Placental pericyte (primary cell): Measurements from ENCODE around the gene CHMP5. TPM values are rescaled to one million over a fixed set of nuclear protein-coding genes. Genes with fewer than 3 reads are reported as not detected.

Experiments used
- total RNA-seq: library from RNA; depleted of rRNA; stranded (reverse); fragments of >200 nt; gene quantifications from 2 replicates; pipeline ENCODE4 v1.2.3, GENCODE V29; 2012

CHMP5 gene
- 61.8 and 111 TPM in 2 replicates for total RNA-seq

GRCh38 chr9:33264473-33265177 is at the start of gene CHMP5, which contains the start of gene BAG1:
TSS of gene CHMP5 (plus strand) at chr9:33265049. CDS start at chr9:33265079, 30 bp downstream.
TSS of gene BAG1 (minus strand) at chr9:33264708.

GRCh38 chr9:33239921-33240320 is 24.9 kb upstream of the CHMP5 start, which contains the start of gene SPINK4:
TSS of gene SPINK4 (plus strand) at chr9:33240167. CDS start at chr9:33240209, 42 bp downstream.

GRCh38 chr9:33290247-33291030 is 25.6 kb downstream of the CHMP5 start, which contains the start of gene NFX1:
TSS of gene NFX1 (plus strand) at chr9:33290516. CDS start at chr9:33290573, 57 bp downstream.

Other genes with a start within 250 kb of the CHMP5 start
- 60.6 and 105 TPM in 2 replicates for gene DNAJA1, start 239.8 kb upstream of the CHMP5 start, total RNA-seq
- 20.6 and 31.9 TPM in 2 replicates for gene SMU1, start 188.4 kb upstream of the CHMP5 start, total RNA-seq
- gene B4GALT1, start 97.7 kb upstream of the CHMP5 start, total RNA-seq = 45.5 and 52.0 TPM in 2 replicates
- gene SPINK4, start 24.9 kb upstream of the CHMP5 start, total RNA-seq = 1.3 and 1.8 TPM in 2 replicates
- 25.2 and 65.2 TPM in 2 replicates for gene BAG1, start 341 bp upstream of the CHMP5 start, total RNA-seq
- 34.2 and 37.4 TPM in 2 replicates for gene NFX1, start 25.5 kb downstream of the CHMP5 start, total RNA-seq
- gene AQP7, start 137.5 kb downstream of the CHMP5 start, total RNA-seq = 0.44 TPM in 1 of 2 replicates, not detected in the other
- gene AQP3, start 182.5 kb downstream of the CHMP5 start, total RNA-seq = 1.9 and 5.9 TPM in 2 replicates
- 35.0 and 61.0 TPM in 2 replicates for gene NOL6, start 208.9 kb downstream of the CHMP5 start, total RNA-seq